ENCODE measurements around the gene MARCO.

MARCO gene

GRCh38 chr2:119024568-119024967, 82.6 kb downstream of the MARCO start:
- Histone ChIP-seq H4K20me1 (ENCODE audit: insufficient read depth, low read length) (no peaks in the 10 kb centered on the region), H3K27ac (ENCODE audit: low read length) (no peak overlapping the region), H3K9ac (ENCODE audit: low read length) (no peak overlapping the region), H3K4me3 (ENCODE audit: low read length) (no peak overlapping the region), H3K36me3 (replicated peaks; ENCODE audit: low read depth, low read length) (no peaks in the 10 kb centered on the region), H3K4me1 (ENCODE audit: low read length) (no peaks in the 10 kb centered on the region), H3K27me3 (ENCODE audit: low read depth, low read length) (peaks cover 11% of the 10 kb centered on the region; the same call in 1 of the 2 replicates), H3K9me3 (ENCODE audit: insufficient read depth, low read length) (no peaks in the 10 kb centered on the region), H3K4me2 (ENCODE audit: low read length) (no peak overlapping the region), H3K79me2 (ENCODE audit: low read length) (no peaks in the 10 kb centered on the region), H2AFZ (ENCODE audit: low read depth, low read length) (no peak overlapping the region)
- no peak for TF ChIP-seq EZH2phosphoT487 (IDR thresholded peaks at IDR 0.05; ENCODE audit: low read depth)
- TF ChIP-seq CTCF (IDR thresholded peaks at IDR 0.05; ENCODE audit: low read depth, low read length), result no peak

- Histone ChIP-seq H3K27ac (ENCODE audit: low read length) (no peak overlapping the region), H4K20me1 (ENCODE audit: insufficient read depth, low read length) (no peaks in the 10 kb centered on the region)
Measured at GRCh38 chr2:119025013-119025412, 83.0 kb downstream of the MARCO start.

GRCh38 chr2:119025762-119026351, 83.9 kb downstream of the MARCO start:
- no peak overlapping the region for H3K9ac ChIP-seq (ENCODE audit: low read length)
- no peaks in the 10 kb centered on the region for H3K79me2 ChIP-seq (ENCODE audit: low read length)
- H3K4me1 ChIP-seq (ENCODE audit: low read length), result no peaks in the 10 kb centered on the region
- TF ChIP-seq CTCF (IDR thresholded peaks at IDR 0.05; ENCODE audit: low read depth, low read length) (no peak), EZH2phosphoT487 (IDR thresholded peaks at IDR 0.05; ENCODE audit: low read depth) (no peak)
- H3K27me3 ChIP-seq (ENCODE audit: low read depth, low read length), result peaks cover 11% of the 10 kb centered on the region; the same call in 1 of the 2 replicates
- H3K4me2 ChIP-seq (ENCODE audit: low read length), result no peak overlapping the region
- no peak overlapping the region for H2AFZ ChIP-seq (ENCODE audit: low read depth, low read length)
- H3K9me3 ChIP-seq (ENCODE audit: insufficient read depth, low read length), result no peaks in the 10 kb centered on the region
- H3K4me3 ChIP-seq (ENCODE audit: low read length), result no peak overlapping the region
- H3K27ac ChIP-seq (ENCODE audit: low read length), result no peak overlapping the region
- H3K36me3 ChIP-seq (replicated peaks; ENCODE audit: low read depth, low read length), result no peaks in the 10 kb centered on the region
- H4K20me1 ChIP-seq (ENCODE audit: insufficient read depth, low read length), result no peaks in the 10 kb centered on the region

More at GRCh38 chr2:119025013-119025412, 83.0 kb downstream of the MARCO start:
- Histone ChIP-seq H3K4me3 (ENCODE audit: low read length) (no peak overlapping the region), H3K36me3 (replicated peaks; ENCODE audit: low read depth, low read length) (no peaks in the 10 kb centered on the region), H3K79me2 (ENCODE audit: low read length) (no peaks in the 10 kb centered on the region), H2AFZ (ENCODE audit: low read depth, low read length) (no peak overlapping the region), H3K9me3 (ENCODE audit: insufficient read depth, low read length) (no peaks in the 10 kb centered on the region), H3K9ac (ENCODE audit: low read length) (no peak overlapping the region), H3K4me2 (ENCODE audit: low read length) (no peak overlapping the region), H3K4me1 (ENCODE audit: low read length) (no peaks in the 10 kb centered on the region), H3K27me3 (ENCODE audit: low read depth, low read length) (peaks cover 11% of the 10 kb centered on the region; the same call in 1 of the 2 replicates)
- TF ChIP-seq CTCF (IDR thresholded peaks at IDR 0.05; ENCODE audit: low read depth, low read length) (no peak), EZH2phosphoT487 (IDR thresholded peaks at IDR 0.05; ENCODE audit: low read depth) (no peak)

GRCh38 chr2:119026890-119027289, 84.9 kb downstream of the MARCO start:
- no peak overlapping the region for H2AFZ ChIP-seq (ENCODE audit: low read depth, low read length)
- no peak overlapping the region for H3K4me2 ChIP-seq (ENCODE audit: low read length)
- H3K36me3 ChIP-seq (replicated peaks; ENCODE audit: low read depth, low read length), result no peaks in the 10 kb centered on the region
- no peaks in the 10 kb centered on the region for H4K20me1 ChIP-seq (ENCODE audit: insufficient read depth, low read length)
- no peak overlapping the region for H3K27ac ChIP-seq (ENCODE audit: low read length)
- H3K9me3 ChIP-seq (ENCODE audit: insufficient read depth, low read length), result no peaks in the 10 kb centered on the region
- peaks cover 11% of the 10 kb centered on the region; the same call in 1 of the 2 replicates for H3K27me3 ChIP-seq (ENCODE audit: low read depth, low read length)
- H3K9ac ChIP-seq (ENCODE audit: low read length), result no peak overlapping the region
- no peaks in the 10 kb centered on the region for H3K79me2 ChIP-seq (ENCODE audit: low read length)
- no peak overlapping the region for H3K4me3 ChIP-seq (ENCODE audit: low read length)
- no peak for TF ChIP-seq EZH2phosphoT487 (IDR thresholded peaks at IDR 0.05; ENCODE audit: low read depth)
- no peak for TF ChIP-seq CTCF (IDR thresholded peaks at IDR 0.05; ENCODE audit: low read depth, low read length)
- H3K4me1 ChIP-seq (ENCODE audit: low read length), result no peaks in the 10 kb centered on the region

All from OCI-LY3 (cell line).